Measurements from ENCODE around the gene RAB11FIP4.
A peak's percentile ranks its signal among the peaks of the same experiment; 100 is the strongest.

Gene RAB11FIP4

DNA sequence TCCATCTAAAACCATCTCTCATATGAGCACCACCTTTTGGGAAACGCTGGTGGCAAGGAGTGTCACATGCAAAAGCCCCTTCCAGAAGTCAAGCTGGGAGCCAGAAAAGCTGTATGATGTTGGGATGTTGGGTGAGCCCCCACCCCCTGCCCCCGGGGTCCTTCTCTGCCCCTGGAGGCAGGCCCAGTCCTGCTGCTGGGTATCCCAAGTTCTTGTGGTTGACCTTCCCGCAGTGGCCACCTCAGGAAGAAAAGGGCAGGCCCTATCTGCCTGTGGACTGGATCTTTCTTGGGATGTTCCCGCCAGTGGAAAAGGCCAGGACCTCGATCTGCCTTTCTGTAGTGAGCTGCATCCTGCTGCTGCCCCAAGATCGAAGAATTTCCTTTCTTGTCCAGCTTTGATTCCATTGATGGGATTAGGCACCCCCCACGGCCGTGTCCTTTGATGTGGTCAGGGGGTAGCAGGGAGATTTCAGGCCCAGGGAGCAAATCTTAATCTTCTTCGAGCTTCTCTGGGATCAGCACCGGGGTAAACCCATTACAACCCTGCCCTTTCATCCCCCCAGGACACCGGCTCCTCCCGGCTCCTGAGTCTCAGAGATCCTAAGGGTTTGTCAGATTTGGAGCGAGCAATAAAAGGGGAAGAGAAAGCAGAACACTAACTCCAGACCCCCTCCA lies 165.6 kb downstream of the RAB11FIP4 start:
- Histone ChIP-seq H3K27me3 (ENCODE audit: control insufficient read depth in 1 of 2, insufficient read depth in 2 of 2, low read length in 2 of 2) (no peaks in the 10 kb centered on the region), H3K9ac (ENCODE audit: low read length in 2 of 2) (no peak overlapping the region), H3K27ac (ENCODE audit: low read length) (no peak overlapping the region), H3K36me3 (ENCODE audit: control insufficient read depth in 2 of 2, insufficient read depth in 2 of 2, low read length in 2 of 2) (no peaks in the 10 kb centered on the region), H3K4me3 (ENCODE audit: low read length in 2 of 2) (no peak overlapping the region), H3K4me1 (ENCODE audit: control insufficient read depth, insufficient read depth, low read length) (peaks cover 32% of the 10 kb centered on the region), H3K9me3 (ENCODE audit: control insufficient read depth in 2 of 2, low read length in 2 of 2) (no peaks in the 10 kb centered on the region)

DNA sequence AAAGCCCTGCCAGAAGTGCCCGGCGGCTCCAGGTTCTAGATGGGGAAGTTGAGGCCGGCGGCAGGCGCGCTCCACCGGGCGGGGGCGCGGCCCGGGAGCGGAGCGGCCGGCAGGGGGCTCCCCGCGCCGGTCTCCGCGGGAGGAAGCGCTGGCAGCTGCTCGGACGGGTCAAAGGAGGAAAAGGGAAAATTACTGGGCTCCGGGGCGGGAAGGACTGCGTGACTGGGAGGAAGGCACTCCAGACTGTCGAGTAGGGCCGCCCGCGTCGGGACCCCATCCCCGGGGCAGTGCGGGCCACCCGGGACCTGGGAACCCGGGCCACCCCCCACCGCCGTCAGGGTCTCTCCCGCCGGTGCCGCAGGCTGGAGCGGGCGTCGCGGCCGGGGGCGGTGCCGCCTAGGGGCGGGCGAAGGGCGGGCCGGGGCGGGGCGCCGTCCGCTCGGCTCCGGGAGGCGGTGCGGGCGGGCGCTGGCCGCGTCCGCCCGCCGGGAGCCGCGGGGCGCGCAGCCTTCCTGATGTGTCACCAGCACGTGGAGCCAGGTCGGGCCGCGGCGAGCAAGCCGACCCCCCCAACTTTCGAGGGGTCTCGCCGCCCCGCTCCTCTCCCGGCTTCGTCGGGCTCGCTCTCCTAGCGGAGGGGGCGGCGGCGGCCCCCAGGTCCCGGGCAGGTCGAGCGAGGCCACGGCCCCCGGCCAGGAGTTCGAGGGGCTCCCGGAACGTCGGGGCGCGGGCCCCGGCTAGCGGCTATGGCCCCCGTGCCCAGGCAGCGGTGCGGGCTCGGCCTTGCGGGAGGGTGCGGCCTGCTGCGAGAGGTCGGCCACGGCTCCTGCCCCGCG lies 167.5 kb downstream of the RAB11FIP4 start:
- Histone ChIP-seq H3K27me3 (ENCODE audit: control insufficient read depth in 1 of 2, insufficient read depth in 2 of 2, low read length in 2 of 2) (no peaks in the 10 kb centered on the region), H3K4me1 (ENCODE audit: control insufficient read depth, insufficient read depth, low read length) (peaks cover 42% of the 10 kb centered on the region), H3K9ac (ENCODE audit: low read length in 2 of 2) (peak overlapping the region; percentile 62 to 77), H3K9me3 (ENCODE audit: control insufficient read depth in 2 of 2, low read length in 2 of 2) (no peaks in the 10 kb centered on the region), H3K36me3 (ENCODE audit: control insufficient read depth in 2 of 2, insufficient read depth in 2 of 2, low read length in 2 of 2) (peaks cover 0 to 3% of the 10 kb centered on the region in 2 donors), H3K4me3 (ENCODE audit: low read length in 2 of 2) (peak overlapping the region; percentile 59 to 82), H3K27ac (ENCODE audit: low read length) (peak overlapping the region; percentile 75)

GRCh38 chr17:31559584-31560501 lies 168.4 kb downstream of the RAB11FIP4 start:
- Histone ChIP-seq H3K36me3 (ENCODE audit: control insufficient read depth in 2 of 2, insufficient read depth in 2 of 2, low read length in 2 of 2) (peaks cover 0 to 3% of the 10 kb centered on the region in 2 donors), H3K4me3 (ENCODE audit: low read length in 2 of 2) (peak overlapping the region; percentile 59 to 82), H3K9me3 (ENCODE audit: control insufficient read depth in 2 of 2, low read length in 2 of 2) (no peaks in the 10 kb centered on the region), H3K27me3 (ENCODE audit: control insufficient read depth in 1 of 2, insufficient read depth in 2 of 2, low read length in 2 of 2) (no peaks in the 10 kb centered on the region), H3K4me1 (ENCODE audit: control insufficient read depth, insufficient read depth, low read length) (peaks cover 50% of the 10 kb centered on the region), H3K9ac (ENCODE audit: low read length in 2 of 2) (peak overlapping the region; percentile 62 to 77), H3K27ac (ENCODE audit: low read length) (peak overlapping the region; percentile 75)

GRCh38 chr17:31560616-31561235 lies 169.3 kb downstream of the RAB11FIP4 start:
- Histone ChIP-seq H3K4me3 (ENCODE audit: low read length in 2 of 2) (peak overlapping the region; percentile 59 to 82), H3K4me1 (ENCODE audit: control insufficient read depth, insufficient read depth, low read length) (peaks cover 59% of the 10 kb centered on the region), H3K27ac (ENCODE audit: low read length) (peak overlapping the region; percentile 75), H3K9me3 (ENCODE audit: control insufficient read depth in 2 of 2, low read length in 2 of 2) (no peaks in the 10 kb centered on the region), H3K27me3 (ENCODE audit: control insufficient read depth in 1 of 2, insufficient read depth in 2 of 2, low read length in 2 of 2) (no peaks in the 10 kb centered on the region), H3K36me3 (ENCODE audit: control insufficient read depth in 2 of 2, insufficient read depth in 2 of 2, low read length in 2 of 2) (peaks cover 0 to 3% of the 10 kb centered on the region in 2 donors), H3K9ac (ENCODE audit: low read length in 2 of 2) (peak overlapping the region; percentile 62 to 77)

- H3K27me3 ChIP-seq (ENCODE audit: control insufficient read depth in 1 of 2, insufficient read depth in 2 of 2, low read length in 2 of 2) = no peaks in the 10 kb centered on the region
- peak overlapping the region; percentile 59 to 82 for H3K4me3 ChIP-seq (ENCODE audit: low read length in 2 of 2)
- peaks cover 69% of the 10 kb centered on the region for H3K4me1 ChIP-seq (ENCODE audit: control insufficient read depth, insufficient read depth, low read length)
- H3K27ac ChIP-seq (ENCODE audit: low read length) = peak overlapping the region; percentile 75
- peaks cover 0 to 3% of the 10 kb centered on the region in 2 donors for H3K36me3 ChIP-seq (ENCODE audit: control insufficient read depth in 2 of 2, insufficient read depth in 2 of 2, low read length in 2 of 2)
- H3K9ac ChIP-seq (ENCODE audit: low read length in 2 of 2) = peak overlapping the region in 1 of 2 donors; percentile 77
- H3K9me3 ChIP-seq (ENCODE audit: control insufficient read depth in 2 of 2, low read length in 2 of 2) = no peaks in the 10 kb centered on the region
These were observed 170.2 kb downstream of the RAB11FIP4 start for GRCh38 chr17:31561469-31562375.

GRCh38 chr17:31562376-31562840 lies 170.9 kb downstream of the RAB11FIP4 start:
- Histone ChIP-seq H3K9me3 (ENCODE audit: control insufficient read depth in 2 of 2, low read length in 2 of 2) (no peaks in the 10 kb centered on the region), H3K9ac (ENCODE audit: low read length in 2 of 2) (no peak overlapping the region), H3K36me3 (ENCODE audit: control insufficient read depth in 2 of 2, insufficient read depth in 2 of 2, low read length in 2 of 2) (peaks cover 0 to 3% of the 10 kb centered on the region in 2 donors), H3K4me3 (ENCODE audit: low read length in 2 of 2) (no peak overlapping the region), H3K27ac (ENCODE audit: low read length) (no peak overlapping the region), H3K27me3 (ENCODE audit: control insufficient read depth in 1 of 2, insufficient read depth in 2 of 2, low read length in 2 of 2) (no peaks in the 10 kb centered on the region), H3K4me1 (ENCODE audit: control insufficient read depth, insufficient read depth, low read length) (peaks cover 75% of the 10 kb centered on the region)

- H3K36me3 ChIP-seq (ENCODE audit: control insufficient read depth in 2 of 2, insufficient read depth in 2 of 2, low read length in 2 of 2) = peaks cover 0 to 3% of the 10 kb centered on the region in 2 donors
- peaks cover 80% of the 10 kb centered on the region for H3K4me1 ChIP-seq (ENCODE audit: control insufficient read depth, insufficient read depth, low read length)
These were observed 172.8 kb downstream of the RAB11FIP4 start for GRCh38 chr17:31564291-31564690.

GRCh38 chr17:31564883-31565301 lies 173.4 kb downstream of the RAB11FIP4 start:
- H3K9me3 ChIP-seq (ENCODE audit: control insufficient read depth in 2 of 2, low read length in 2 of 2) = no peaks in the 10 kb centered on the region
- peak overlapping the region in 1 of 2 donors; percentile 28 for H3K4me3 ChIP-seq (ENCODE audit: low read length in 2 of 2)
- H3K27ac ChIP-seq (ENCODE audit: low read length) = peak overlapping the region; percentile 53
- H3K27me3 ChIP-seq (ENCODE audit: control insufficient read depth in 1 of 2, insufficient read depth in 2 of 2, low read length in 2 of 2) = no peaks in the 10 kb centered on the region
- peak overlapping the region; percentile 21 to 23 for H3K9ac ChIP-seq (ENCODE audit: low read length in 2 of 2)
- peaks cover 80% of the 10 kb centered on the region for H3K4me1 ChIP-seq (ENCODE audit: control insufficient read depth, insufficient read depth, low read length)
- H3K36me3 ChIP-seq (ENCODE audit: control insufficient read depth in 2 of 2, insufficient read depth in 2 of 2, low read length in 2 of 2) = peaks cover 0 to 3% of the 10 kb centered on the region in 2 donors

More at GRCh38 chr17:31564291-31564690, 172.8 kb downstream of the RAB11FIP4 start:
- no peaks in the 10 kb centered on the region for H3K27me3 ChIP-seq (ENCODE audit: control insufficient read depth in 1 of 2, insufficient read depth in 2 of 2, low read length in 2 of 2)
- peak overlapping the region; percentile 31 for H3K27ac ChIP-seq (ENCODE audit: low read length)
- peak overlapping the region; percentile 8 to 37 for H3K4me3 ChIP-seq (ENCODE audit: low read length in 2 of 2)
- no peaks in the 10 kb centered on the region for H3K9me3 ChIP-seq (ENCODE audit: control insufficient read depth in 2 of 2, low read length in 2 of 2)
- no peak overlapping the region for H3K9ac ChIP-seq (ENCODE audit: low read length in 2 of 2)

GRCh38 chr17:31565652-31566051 lies 174.2 kb downstream of the RAB11FIP4 start:
- Histone ChIP-seq H3K4me3 (ENCODE audit: low read length in 2 of 2) (no peak overlapping the region), H3K9me3 (ENCODE audit: control insufficient read depth in 2 of 2, low read length in 2 of 2) (no peaks in the 10 kb centered on the region), H3K4me1 (ENCODE audit: control insufficient read depth, insufficient read depth, low read length) (peaks cover 80% of the 10 kb centered on the region), H3K9ac (ENCODE audit: low read length in 2 of 2) (peak overlapping the region in 1 of 2 donors; percentile 23), H3K27me3 (ENCODE audit: control insufficient read depth in 1 of 2, insufficient read depth in 2 of 2, low read length in 2 of 2) (no peaks in the 10 kb centered on the region), H3K36me3 (ENCODE audit: control insufficient read depth in 2 of 2, insufficient read depth in 2 of 2, low read length in 2 of 2) (peaks cover 0 to 3% of the 10 kb centered on the region in 2 donors), H3K27ac (ENCODE audit: low read length) (peak overlapping the region; percentile 53)
